Left cardiac atrium (tissue), 4 donors: ENCODE data around the gene EMX1. TPM values are rescaled to one million over a fixed set of nuclear protein-coding genes. Genes with fewer than 3 reads are reported as not detected.
"Not testable (repeated sequence)": the region's sequence is repeated elsewhere in the genome, so short reads cannot be mapped to it uniquely, and the experiment has no call there.

Experiments
- ATAC-seq, 2 donors: fragments of 200-7000 bp; cut with Tn5 transposase; one replicate each; pipeline ENCODE4 v1.9.1; 2020; ENCODE audit warnings: mild to moderate bottlenecking in 2 of 2, moderate library complexity in 2 of 2
- DNase-seq: peaks from one replicate; pipeline ENCODE4 v3.0.0-alpha.2; 2020
- intact Hi-C, 2 donors: fragments of 100-400 bp; cut with DNase I; formaldehyde crosslinking; loops; one replicate each; pipeline versions ENCODE4 v1.14.1 to v1.15.1; 2022 to 2023
- total RNA-seq, 2 donors: library from RNA; stranded (reverse); fragmentation: NEBNext Ultra II Directional; extraction: Animal tissue kit (Norgen Biotek cat#: 25700); gene quantifications; one replicate each; pipeline ENCODE4 v1.2.1, GENCODE V29; 2021
- donor health status: DM: no; HTN: yes; CAD: no.
- donor health status: DM: no; HTN: yes; CAD: no; lungs with severe emphysema.
- donor health status: DM: yes; HTN: yes; CAD: no.
- donor health status: Dilated cardiomyopathy.

The EMX1 gene
- total RNA-seq, 2 donors from 2014 or later = not detected

GRCh38 chr2:72896446-72896845, 20.9 kb upstream of the EMX1 start:
- no peak for ATAC-seq
- intact Hi-C loops = loop anchor here (5.0 to 10.0 kb wide), 4 partner anchors 68 to 281 kb away; partner anchors contain the start of gene SFXN5 (in 1 of the 2)
- DNase-seq = no peak

GRCh38 chr2:72897785-72898584, 19.3 kb upstream of the EMX1 start:
- DNase-seq = no peak
- intact Hi-C loops = loop anchor here (5.0 to 10.0 kb wide), 4 partner anchors 67 to 279 kb away; partner anchors contain the start of gene SFXN5 (in 1 of the 2)
- ATAC-seq = no peak

- ATAC-seq (no peak), DNase-seq (no peak)
- intact Hi-C loops = loop anchor here (5.0 to 10.0 kb wide), 4 partner anchors 66 to 279 kb away; partner anchors contain the start of gene SFXN5 (in 1 of the 2)
These were observed 18.8 kb upstream of the EMX1 start for GRCh38 chr2:72898585-72898906.

GRCh38 chr2:72900191-72900825, 17.0 kb upstream of the EMX1 start:
- DNase-seq = no peak
- intact Hi-C loops = no loop called here
- ATAC-seq = no peak

GRCh38 chr2:72901426-72901825, 15.9 kb upstream of the EMX1 start:
- DNase-seq = no peak
- ATAC-seq = no peak
- intact Hi-C loops = no loop called here

- ATAC-seq, DNase-seq, intact Hi-C loops: not testable (repeated sequence)
These were observed 9.9 kb upstream of the EMX1 start for GRCh38 chr2:72907369-72907768.

- no peak for ATAC-seq
- DNase-seq = no peak
- intact Hi-C loops = no loop called here
These were observed 8.6 kb upstream of the EMX1 start for GRCh38 chr2:72908741-72909140.

- ATAC-seq = no peak
- intact Hi-C loops = no loop called here
- DNase-seq = no peak
These were observed 6.1 kb upstream of the EMX1 start for GRCh38 chr2:72911256-72911655.

- ATAC-seq (no peak), DNase-seq (no peak)
- intact Hi-C loops = no loop called here
These were observed 3.7 kb upstream of the EMX1 start for GRCh38 chr2:72913486-72914205.

GRCh38 chr2:72914206-72914559, 3.1 kb upstream of the EMX1 start:
- no peak for ATAC-seq

GRCh38 chr2:72914589-72915319, 2.6 kb upstream of the EMX1 start:
- no peak for ATAC-seq
- intact Hi-C loops = no loop called here
- DNase-seq = no peak

More at GRCh38 chr2:72914206-72914559, 3.1 kb upstream of the EMX1 start:
- no peak for DNase-seq
- intact Hi-C loops = no loop called here

GRCh38 chr2:72915320-72915906, 1.9 kb upstream of the EMX1 start:
- intact Hi-C loops = no loop called here
- ATAC-seq (no peak), DNase-seq (no peak)

- DNase-seq (peak; percentile 39), ATAC-seq (peak; percentile 61 to 73)
- intact Hi-C loops = no loop called here
These were observed 1.2 kb upstream of the EMX1 start for GRCh38 chr2:72915907-72916742.

- intact Hi-C loops = no loop called here
- DNase-seq = no peak
- ATAC-seq = peak; percentile 10 to 11
These were observed 579 bp upstream of the EMX1 start for GRCh38 chr2:72916743-72917137.

- DNase-seq (no peak), ATAC-seq (peak in 1 of 2 donors; percentile 38)
- intact Hi-C loops = no loop called here
These were observed 696 bp downstream of the EMX1 start for GRCh38 chr2:72917877-72918553.

- intact Hi-C loops = no loop called here
- DNase-seq = no peak
- no peak for ATAC-seq
These were observed 2.3 kb downstream of the EMX1 start for GRCh38 chr2:72919414-72920317.
